Smooth muscle cell (in vitro differentiated cells): ENCODE measurements around the gene ULBP1. TPM values are rescaled to one million over a fixed set of nuclear protein-coding genes. Genes with fewer than 3 reads are reported as not detected.
"Not testable (repeated sequence)": the region's sequence is repeated elsewhere in the genome, so short reads cannot be mapped to it uniquely, and the experiment has no call there.

Experiments used
- DNase-seq: peaks from one replicate; lab custom pipeline; 2025; ENCODE audit not compliant: unreplicated experiment; lab: John Stamatoyannopoulos, UW
- H2AFZ ChIP-seq: fragments of 200-600 bp; sonication (generic); 2 replicates; pipeline ENCODE4 v1.6.0; 2016; ENCODE audit warnings: antibody characterized with exemption, low read depth, mild to moderate bottlenecking
- H3F3A ChIP-seq: fragments of 200-600 bp; sonication (generic); 2 replicates; pipeline ENCODE4 v1.6.0; 2017; ENCODE audit warnings: antibody characterized with exemption, low read depth
- H3K27ac ChIP-seq: fragments of 200-600 bp; sonication (generic); 2 replicates; pipeline ENCODE4 v1.5.1; 2016; ENCODE audit warnings: low read depth, mild to moderate bottlenecking
- H3K27me3 ChIP-seq: fragments of 200-600 bp; sonication (generic); 2 replicates; pipeline ENCODE4 v1.6.1; 2016; ENCODE audit warnings: low read depth, mild to moderate bottlenecking
- H3K36me3 ChIP-seq: fragments of 200-600 bp; sonication (generic); 2 replicates; pipeline ENCODE4 v1.5.1; 2016; ENCODE audit warnings: low read depth
- H3K4me1 ChIP-seq: fragments of 200-600 bp; sonication (generic); 2 replicates; pipeline ENCODE4 v1.5.1; 2016; ENCODE audit warnings: low read depth
- H3K4me2 ChIP-seq: fragments of 200-600 bp; sonication (generic); 2 replicates; pipeline ENCODE4 v1.6.0; 2016; ENCODE audit warnings: mild to moderate bottlenecking
- H3K4me3 ChIP-seq: fragments of 200-600 bp; sonication (generic); 2 replicates; pipeline ENCODE4 v1.5.1; 2016; ENCODE audit warnings: mild to moderate bottlenecking
- H3K79me2 ChIP-seq: fragments of 200-600 bp; sonication (generic); 2 replicates; pipeline ENCODE4 v1.6.0; 2016; ENCODE audit warnings: low read depth, mild to moderate bottlenecking
- H3K9ac ChIP-seq: fragments of 200-600 bp; sonication (generic); 2 replicates; pipeline ENCODE4 v1.6.0; 2016; ENCODE audit warnings: low read depth
- H3K9me3 ChIP-seq: fragments of 200-600 bp; sonication (generic); replicated peaks from 2 replicates; pipeline ENCODE4 v1.5.1; 2016; ENCODE audit warnings: low read depth
- H4K20me1 ChIP-seq: fragments of 200-600 bp; sonication (generic); 2 replicates; pipeline ENCODE4 v1.6.0; 2016; ENCODE audit warnings: low read depth
- CTCF ChIP-seq: fragments of 200-600 bp; sonication (generic); IDR thresholded peaks from 2 replicates; pipeline ENCODE4 v1.5.1; 2017; ENCODE audit warnings: borderline replicate concordance, mild to moderate bottlenecking, antibody characterized with exemption; ENCODE audit not compliant: insufficient read depth, poor library complexity, severe bottlenecking
- WGBS: methylation state at CpG from one replicate; pipeline ENCODE4 v1.1.7; 2016; ENCODE audit warnings: low lambda C conversion rate; 5-methylcytosine and 5-hydroxymethylcytosine counted together
- polyA plus RNA-seq: library from polyadenylated mRNA; unstranded; fragments of >200 nt; fragmentation: Nextera tagmentation; extraction: Ambion mirVana; gene quantifications from 2 replicates; pipeline ENCODE4 v1.2.1, GENCODE V29; 2016
- total RNA-seq: library from RNA; depleted of rRNA; stranded (reverse); fragments of >200 nt; gene quantifications from 2 replicates; pipeline ENCODE4 v1.2.3, GENCODE V29; 2014

ULBP1 gene
- total and polyA plus RNA-seq, 2 experiments from 2014 or later = 0.72 to 1.7 TPM

GRCh38 chr6:150005761-150006651, 42.3 kb downstream of the ULBP1 start:
- no peaks in the 10 kb centered on the region for H3K79me2 ChIP-seq
- H2AFZ ChIP-seq = peak overlapping the region; percentile 80
- H3K9ac ChIP-seq = no peak overlapping the region
- no peaks in the 10 kb centered on the region for H3K4me1 ChIP-seq
- peaks cover 42% of the 10 kb centered on the region for H3K27me3 ChIP-seq
- H3K27ac ChIP-seq = no peak overlapping the region
- H4K20me1 ChIP-seq = no peaks in the 10 kb centered on the region
- peak overlapping the region; percentile 89 for H3K4me2 ChIP-seq
- peak overlapping the region; percentile 62 for H3K4me3 ChIP-seq
- H3F3A ChIP-seq = no peaks in the 10 kb centered on the region
- no peak for DNase-seq
- no peak for TF ChIP-seq CTCF
- WGBS = 68% methylated on average over 14 of the region's 14 CpGs
- no peaks in the 10 kb centered on the region for H3K36me3 ChIP-seq
- no peaks in the 10 kb centered on the region for H3K9me3 ChIP-seq

GRCh38 chr6:150006961-150007464, 43.3 kb downstream of the ULBP1 start:
- no peak overlapping the region for H3K4me3 ChIP-seq
- no peaks in the 10 kb centered on the region for H3K79me2 ChIP-seq
- no peak for DNase-seq
- H3K9ac ChIP-seq = no peak overlapping the region
- no peak overlapping the region for H3K4me2 ChIP-seq
- no peaks in the 10 kb centered on the region for H3F3A ChIP-seq
- 61% methylated on average over 7 of the region's 7 CpGs for WGBS
- no peaks in the 10 kb centered on the region for H3K4me1 ChIP-seq
- peak; percentile 50 for TF ChIP-seq CTCF
- no peak overlapping the region for H3K27ac ChIP-seq
- no peaks in the 10 kb centered on the region for H4K20me1 ChIP-seq
- H2AFZ ChIP-seq = no peak overlapping the region
- no peaks in the 10 kb centered on the region for H3K36me3 ChIP-seq
- H3K27me3 ChIP-seq = peaks cover 52% of the 10 kb centered on the region
- H3K9me3 ChIP-seq = no peaks in the 10 kb centered on the region

GRCh38 chr6:150008588-150008987, 44.8 kb downstream of the ULBP1 start:
- DNase-seq = no peak
- 53% methylated on average over 9 of the region's 9 CpGs for WGBS
- Histone ChIP-seq H2AFZ (no peak overlapping the region), H3F3A (no peaks in the 10 kb centered on the region), H3K36me3 (no peaks in the 10 kb centered on the region), H3K4me3 (no peak overlapping the region), H3K79me2 (no peaks in the 10 kb centered on the region), H3K4me2 (no peak overlapping the region), H3K9ac (no peak overlapping the region), H3K27ac (no peak overlapping the region), H4K20me1 (no peaks in the 10 kb centered on the region), H3K27me3 (peaks cover 67% of the 10 kb centered on the region), H3K9me3 (no peaks in the 10 kb centered on the region), H3K4me1 (no peaks in the 10 kb centered on the region)
- TF ChIP-seq CTCF = no peak

GRCh38 chr6:150012846-150013784, 49.4 kb downstream of the ULBP1 start:
- not testable (repeated sequence) for H3K36me3 ChIP-seq, H3K4me3 ChIP-seq, H3K9me3 ChIP-seq, H3K4me2 ChIP-seq, H2AFZ ChIP-seq, H3K4me1 ChIP-seq, H3K27ac ChIP-seq, H3F3A ChIP-seq, H3K79me2 ChIP-seq, H3K9ac ChIP-seq, DNase-seq, H4K20me1 ChIP-seq
- peaks cover 97% of the 10 kb centered on the region for H3K27me3 ChIP-seq
- 63% methylated on average over 8 of the region's 8 CpGs for WGBS

GRCh38 chr6:150013785-150014622, 50.3 kb downstream of the ULBP1 start:
- H3K4me2 ChIP-seq = peak overlapping the region; percentile 48
- not testable (repeated sequence) for H3K79me2 ChIP-seq, H2AFZ ChIP-seq, H3F3A ChIP-seq, DNase-seq, H3K9ac ChIP-seq, H4K20me1 ChIP-seq, H3K36me3 ChIP-seq, H3K4me1 ChIP-seq, H3K4me3 ChIP-seq, H3K9me3 ChIP-seq, H3K27ac ChIP-seq
- peaks cover 98% of the 10 kb centered on the region for H3K27me3 ChIP-seq
- 26% methylated on average over 11 of the region's 24 CpGs for WGBS
